ENCODE results near the gene GRIN3A. TPM values are rescaled to one million over a fixed set of nuclear protein-coding genes. Genes with fewer than 3 reads are reported as not detected.
"Not testable (repeated sequence)": the region's sequence is repeated elsewhere in the genome, so short reads cannot be mapped to it uniquely, and the experiment has no call there.

GRIN3A gene
- 0.11 TPM for total RNA-seq
- long read RNA-seq, partial matches to known transcripts = 0 of 1 reads
- long read RNA-seq, other reads (novel, unspliced or antisense) = 1 of 1 reads

GRCh38 chr9:101738566-101739183, at the start of gene GRIN3A:
Gene GRIN3A (minus strand): TSS chr9:101738647. CDS start chr9:101737979, 668 bp downstream.
- intact Hi-C loops (cut with DNase I) = no loop called here

GRCh38 chr9:101787891-101788290, 49.4 kb upstream of the GRIN3A start:
- intact Hi-C loops (cut with DNase I) = no loop called here
- DNase-seq (ENCODE audit: low spot score) = no peak

More at GRCh38 chr9:101738566-101739183, at the start of gene GRIN3A:
- DNase-seq (ENCODE audit: low spot score) = no peak

- intact Hi-C loops (cut with DNase I) = no loop called here
- DNase-seq (ENCODE audit: low spot score) = no peak
These were observed 39.9 kb upstream of the GRIN3A start for GRCh38 chr9:101778332-101778731.

- DNase-seq (ENCODE audit: low spot score) = no peak
- intact Hi-C loops (cut with DNase I) = no loop called here
These were observed 26.0 kb upstream of the GRIN3A start for GRCh38 chr9:101764472-101764871.

GRCh38 chr9:101758304-101758930, 20.0 kb upstream of the GRIN3A start:
- intact Hi-C loops (cut with DNase I) = no loop called here
- DNase-seq (ENCODE audit: low spot score) = no peak

- intact Hi-C loops (cut with DNase I) = no loop called here
These were observed 15.3 kb upstream of the GRIN3A start for GRCh38 chr9:101753716-101754115.

GRCh38 chr9:101751895-101752294, 13.4 kb upstream of the GRIN3A start:
- no peak for DNase-seq (ENCODE audit: low spot score)
- intact Hi-C loops (cut with DNase I) = no loop called here

More at GRCh38 chr9:101753716-101754115, 15.3 kb upstream of the GRIN3A start:
- DNase-seq (ENCODE audit: low spot score) = no peak

- DNase-seq (ENCODE audit: low spot score) = no peak
- intact Hi-C loops (cut with DNase I) = no loop called here
These were observed 864 bp upstream of the GRIN3A start for GRCh38 chr9:101739311-101739710.

GRCh38 chr9:101737705-101738565, 512 bp downstream of the GRIN3A start:
- intact Hi-C loops (cut with DNase I) = no loop called here
- no peak for DNase-seq (ENCODE audit: low spot score)

GRCh38 chr9:101737165-101737704, 1.2 kb downstream of the GRIN3A start:
- DNase-seq (ENCODE audit: low spot score) = no peak
- intact Hi-C loops (cut with DNase I) = no loop called here

GRCh38 chr9:101736717-101737116, 1.7 kb downstream of the GRIN3A start:
- no peak for DNase-seq (ENCODE audit: low spot score)
- intact Hi-C loops (cut with DNase I) = no loop called here

GRCh38 chr9:101731429-101731828, 7.0 kb downstream of the GRIN3A start:
- DNase-seq (ENCODE audit: low spot score) = no peak
- intact Hi-C loops (cut with DNase I) = no loop called here

GRCh38 chr9:101727612-101728524, 10.6 kb downstream of the GRIN3A start:
- intact Hi-C loops (cut with DNase I) = no loop called here

GRCh38 chr9:101724271-101724670, 14.2 kb downstream of the GRIN3A start:
- DNase-seq (ENCODE audit: low spot score); intact Hi-C loops (cut with DNase I): not testable (repeated sequence)

More at GRCh38 chr9:101727612-101728524, 10.6 kb downstream of the GRIN3A start:
- DNase-seq (ENCODE audit: low spot score) = no peak

GRCh38 chr9:101718192-101718591, 20.3 kb downstream of the GRIN3A start:
- intact Hi-C loops (cut with DNase I) = no loop called here
- DNase-seq (ENCODE audit: low spot score) = no peak

GRCh38 chr9:101716629-101717028, 21.8 kb downstream of the GRIN3A start:
- intact Hi-C loops (cut with DNase I) = no loop called here
- DNase-seq (ENCODE audit: low spot score) = no peak

GRCh38 chr9:101711330-101711941, 27.0 kb downstream of the GRIN3A start:
- intact Hi-C loops (cut with DNase I) = no loop called here
- DNase-seq (ENCODE audit: low spot score) = no peak

GRCh38 chr9:101708855-101709254, 29.6 kb downstream of the GRIN3A start:
- intact Hi-C loops (cut with DNase I) = no loop called here
- no peak for DNase-seq (ENCODE audit: low spot score)

GRCh38 chr9:101707721-101708120, 30.7 kb downstream of the GRIN3A start:
- no peak for DNase-seq (ENCODE audit: low spot score)
- intact Hi-C loops (cut with DNase I) = no loop called here

All from cardiac septum (tissue), 1 donor.